ENCODE results near the gene MYH9. TPM values are rescaled to one million over a fixed set of nuclear protein-coding genes. Genes with fewer than 3 reads are reported as not detected.

Gene MYH9
- total and polyA plus RNA-seq, 4 donors, result 184 to 667 (median 332) TPM

GRCh38 chr22:36331912-36332622 lies 55.7 kb downstream of the MYH9 start:
- Histone ChIP-seq H3K4me1 (ENCODE audit: control insufficient read depth in 5 of 5, insufficient read depth in 5 of 5, low read length in 5 of 5) (peaks cover 34 to 90% (median 60%) of the 10 kb centered on the region in 5 donors), H3K9me3 (ENCODE audit: control insufficient read depth in 4 of 4, insufficient read depth in 3 of 4, low read length in 3 of 4) (no peaks in the 10 kb centered on the region), H3K27me3 (ENCODE audit: control insufficient read depth in 3 of 3, insufficient read depth in 3 of 3, low read length in 2 of 3) (no peaks in the 10 kb centered on the region), H3K27ac (ENCODE audit: low read depth in 1 of 2, low read length in 1 of 2) (peak overlapping the region; percentile 95 to 97), H3K4me3 (no peak overlapping the region), H3K36me3 (ENCODE audit: control insufficient read depth in 4 of 4, insufficient read depth in 4 of 4, low read length in 4 of 4) (peaks cover 5 to 41% (median 13%) of the 10 kb centered on the region in 4 donors), H3K9ac (ENCODE audit: insufficient read depth in 1 of 2, low read length in 2 of 2) (peak overlapping the region in 1 of 2 donors; percentile 50)
- no peak for TF ChIP-seq CTCF (IDR thresholded peaks at IDR 0.05; ENCODE audit: control extremely low read depth, extremely low read depth)
- DNase-seq (peak; percentile 60 to 80 (median 70)), ATAC-seq (ENCODE audit: insufficient read depth, low FRiP score) (no peak)
- WGBS, 2 donors, result 16 to 19% methylated on average over 15 of the region's 15 CpGs

GRCh38 chr22:36331306-36331911 lies 56.4 kb downstream of the MYH9 start:
- Histone ChIP-seq H3K4me3 (no peak overlapping the region), H3K36me3 (ENCODE audit: control insufficient read depth in 4 of 4, insufficient read depth in 4 of 4, low read length in 4 of 4) (peaks cover 0 to 40% (median 17%) of the 10 kb centered on the region in 4 donors), H3K9ac (ENCODE audit: insufficient read depth in 1 of 2, low read length in 2 of 2) (peak overlapping the region in 1 of 2 donors; percentile 40), H3K27ac (ENCODE audit: low read depth in 1 of 2, low read length in 1 of 2) (peak overlapping the region; percentile 95 to 97), H3K4me1 (ENCODE audit: control insufficient read depth in 5 of 5, insufficient read depth in 5 of 5, low read length in 5 of 5) (peaks cover 34 to 90% (median 59%) of the 10 kb centered on the region in 5 donors), H3K27me3 (ENCODE audit: control insufficient read depth in 3 of 3, insufficient read depth in 3 of 3, low read length in 2 of 3) (no peaks in the 10 kb centered on the region), H3K9me3 (ENCODE audit: control insufficient read depth in 4 of 4, insufficient read depth in 3 of 4, low read length in 3 of 4) (no peaks in the 10 kb centered on the region)
- 7 to 16% methylated on average over 11 of the region's 11 CpGs for WGBS, 2 donors
- ATAC-seq (ENCODE audit: insufficient read depth, low FRiP score), result peak; percentile 63
- TF ChIP-seq CTCF (IDR thresholded peaks at IDR 0.05; ENCODE audit: control extremely low read depth, extremely low read depth), result no peak
- peak; percentile 50 to 74 (median 58) for DNase-seq

GRCh38 chr22:36330655-36331305 lies 57.0 kb downstream of the MYH9 start:
- Histone ChIP-seq H3K9ac (ENCODE audit: insufficient read depth in 1 of 2, low read length in 2 of 2) (peak overlapping the region in 1 of 2 donors; percentile 40), H3K4me3 (no peak overlapping the region), H3K36me3 (ENCODE audit: control insufficient read depth in 4 of 4, insufficient read depth in 4 of 4, low read length in 4 of 4) (peaks cover 0 to 43% (median 21%) of the 10 kb centered on the region in 4 donors), H3K9me3 (ENCODE audit: control insufficient read depth in 4 of 4, insufficient read depth in 3 of 4, low read length in 3 of 4) (no peaks in the 10 kb centered on the region), H3K27ac (ENCODE audit: low read depth in 1 of 2, low read length in 1 of 2) (peak overlapping the region; percentile 95 to 97), H3K27me3 (ENCODE audit: control insufficient read depth in 3 of 3, insufficient read depth in 3 of 3, low read length in 2 of 3) (no peaks in the 10 kb centered on the region), H3K4me1 (ENCODE audit: control insufficient read depth in 5 of 5, insufficient read depth in 5 of 5, low read length in 5 of 5) (peaks cover 34 to 86% (median 53%) of the 10 kb centered on the region in 5 donors)
- 11 to 20% methylated on average over 20 of the region's 20 CpGs for WGBS, 2 donors
- peak; percentile 42 to 72 (median 47) for DNase-seq
- TF ChIP-seq CTCF (IDR thresholded peaks at IDR 0.05; ENCODE audit: control extremely low read depth, extremely low read depth), result no peak
- no peak for ATAC-seq (ENCODE audit: insufficient read depth, low FRiP score)

Data from lung (tissue), 12 donors.